ENCODE measurements around the gene AHNAK. TPM values are rescaled to one million over a fixed set of nuclear protein-coding genes. Genes with fewer than 3 reads are reported as not detected.
A peak's percentile ranks its signal among the peaks of the same experiment; 100 is the strongest.

AHNAK gene
- total RNA-seq, result 1,000 to 10,000 TPM in 1 of 4 donors, 100 to 1,000 TPM in 3; 374 to 1,261 (median 571) TPM

GRCh38 chr11:62546244-62546928 is at the start of gene AHNAK:
Gene AHNAK (minus strand): TSS chr11:62546806. CDS start chr11:62536098, 10,708 bp downstream.
- DNase-seq, result peak; percentile 88
- in situ Hi-C loops (cut with MboI; ENCODE audit: low sequenced_read_pairs in 4 of 4), result loop anchor here in 1 of 4 donors (25.0 kb wide), 1 partner anchor 134 kb away; the partner anchor contains the start of gene SCGB1A1
- no peaks in the 10 kb centered on the region for H3K27me3 ChIP-seq
- intact Hi-C loops (cut with DNase I; ENCODE audit: low total_unique reads), result loop anchor here (1.0 to 5.0 kb wide), 2 partner anchors 14 to 296 kb away; no protein-coding TSS in a partner anchor
- no peaks in the 10 kb centered on the region for H3K36me3 ChIP-seq
- H3K27ac ChIP-seq, result peak within 1 kb of the TSS; percentile 97 to 100 (median 100)
- H3K9me3 ChIP-seq, result no peaks in the 10 kb centered on the region
- TF ChIP-seq CTCF (IDR thresholded peaks at IDR 0.05 in 4 of 5, conservative IDR thresholded peaks at IDR 0.05 in 1 of 5) (no peak), POLR2A (IDR thresholded peaks at IDR 0.05) (peak; percentile 86 to 93)
- ATAC-seq, result peak; percentile 28 to 37
- peak within 1 kb of the TSS; percentile 76 to 95 (median 90) for H3K4me3 ChIP-seq
- H3K4me1 ChIP-seq, result peaks cover 61 to 63% of the 10 kb centered on the region in 2 donors

- peaks cover 30 to 37% of the 10 kb centered on the region in 2 donors for H3K4me1 ChIP-seq
Measured at GRCh38 chr11:62595124-62595523, 48.5 kb upstream of the AHNAK start.

GRCh38 chr11:62593434-62594044 is 46.9 kb upstream of the AHNAK start:
- TF ChIP-seq POLR2A (IDR thresholded peaks at IDR 0.05) (no peak), CTCF (IDR thresholded peaks at IDR 0.05 in 4 of 5, conservative IDR thresholded peaks at IDR 0.05 in 1 of 5) (peak; percentile 14 to 65 (median 43))
- Histone ChIP-seq H3K27me3 (no peaks in the 10 kb centered on the region), H3K9me3 (no peaks in the 10 kb centered on the region), H3K36me3 (peaks cover 0 to 57% of the 10 kb centered on the region in 2 donors), H3K4me3 (no peak overlapping the region), H3K27ac (peak overlapping the region; percentile 94 to 99 (median 96)), H3K4me1 (peaks cover 26 to 29% of the 10 kb centered on the region in 2 donors)
- peak in 1 of 2 donors; percentile 23 for ATAC-seq
- intact Hi-C loops (cut with DNase I; ENCODE audit: low total_unique reads) (loop anchor here (2.0 to 5.0 kb wide), 2 partner anchors 101 to 179 kb away; partner anchors contain the start of gene TAF6L), in situ Hi-C loops (cut with MboI; ENCODE audit: low sequenced_read_pairs in 4 of 4) (no loop called here)
- peak; percentile 53 to 78 for DNase-seq

More at GRCh38 chr11:62595124-62595523, 48.5 kb upstream of the AHNAK start:
- Histone ChIP-seq H3K4me3 (no peak overlapping the region), H3K36me3 (peaks cover 0 to 60% of the 10 kb centered on the region in 2 donors), H3K27ac (no peak overlapping the region), H3K27me3 (no peaks in the 10 kb centered on the region), H3K9me3 (no peaks in the 10 kb centered on the region)
- intact Hi-C loops (cut with DNase I; ENCODE audit: low total_unique reads) (no loop called here), in situ Hi-C loops (cut with MboI; ENCODE audit: low sequenced_read_pairs in 4 of 4) (no loop called here)
- DNase-seq, result no peak
- ATAC-seq, result no peak
- no peak for TF ChIP-seq CTCF (IDR thresholded peaks at IDR 0.05 in 4 of 5, conservative IDR thresholded peaks at IDR 0.05 in 1 of 5)
- no peak for TF ChIP-seq POLR2A (IDR thresholded peaks at IDR 0.05)

GRCh38 chr11:62592989-62593421 is 46.4 kb upstream of the AHNAK start:
- DNase-seq (no peak), ATAC-seq (no peak)
- no peaks in the 10 kb centered on the region for H3K27me3 ChIP-seq
- TF ChIP-seq POLR2A (IDR thresholded peaks at IDR 0.05), result no peak
- no peak for TF ChIP-seq CTCF (IDR thresholded peaks at IDR 0.05 in 4 of 5, conservative IDR thresholded peaks at IDR 0.05 in 1 of 5)
- H3K36me3 ChIP-seq, result peaks cover 0 to 57% of the 10 kb centered on the region in 2 donors
- intact Hi-C loops (cut with DNase I; ENCODE audit: low total_unique reads) (loop anchor here (1.0 to 5.0 kb wide), 4 partner anchors 8 to 179 kb away; partner anchors contain the start of genes EML3, MTA2 and TAF6L), in situ Hi-C loops (cut with MboI; ENCODE audit: low sequenced_read_pairs in 4 of 4) (no loop called here)
- peak overlapping the region; percentile 94 to 99 (median 96) for H3K27ac ChIP-seq
- no peak overlapping the region for H3K4me3 ChIP-seq
- H3K9me3 ChIP-seq, result no peaks in the 10 kb centered on the region
- peaks cover 26% of the 10 kb centered on the region in 2 donors for H3K4me1 ChIP-seq
